B cell (primary cell): ENCODE results near the gene FAM131C. TPM values are rescaled to one million over a fixed set of nuclear protein-coding genes. Genes with fewer than 3 reads are reported as not detected.

ENCODE experiments used
- ATAC-seq: fragments of 200-7000 bp; cut with Tn5 transposase; one replicate; pipeline ENCODE4 v1.10.0; 2021; ENCODE audit warnings: low read depth, mild to moderate bottlenecking, moderate number of reproducible peaks, moderate library complexity
- CTCF ChIA-PET: fragments of 350-600 bp; sonication (Branson Sonifier 250); formaldehyde crosslinking; loops from one replicate; lab custom pipeline; 2021; ENCODE audit warnings: antibody characterized with exemption, inconsistent platforms; lab: Charles Lee
- POLR2A ChIA-PET: fragments of 350-600 bp; sonication (Branson Sonifier 250); formaldehyde crosslinking; loops from one replicate; lab custom pipeline; 2021; ENCODE audit warnings: antibody characterized with exemption; lab: Charles Lee
- DNase-seq: peaks from one replicate; pipeline ENCODE4 v3.0.0; 2013
- H2AFZ ChIP-seq: 2 replicates; pipeline ENCODE4 v1.6.1; 2012; ENCODE audit warnings: mild to moderate bottlenecking, low read depth, low read length; ENCODE audit not compliant: insufficient read depth, poor library complexity, severe bottlenecking
- H3K27ac ChIP-seq, 2 donors: 1 replicate in 1 of 2; 2 replicates in 1 of 2; pipeline ENCODE4 v1.5.1; 2012 to 2013; ENCODE audit warnings: low read length in 2 of 2, mild to moderate bottlenecking in 2 of 2, moderate library complexity in 1 of 2
- H3K27me3 ChIP-seq, 4 experiments: fragments of 200-600 bp in 1 of 4; sonication (generic) in 1 of 4; replicated peaks in 1 of 4; 1 replicate in 2 of 4; 2 replicates in 2 of 4; pipeline versions ENCODE4 v1.6.1 to v1.7.0; 2013 to 2016; ENCODE audit warnings: low read length in 3 of 4, mild to moderate bottlenecking in 2 of 4, mixed read lengths in 1 of 4, moderate library complexity in 1 of 4; ENCODE audit not compliant: insufficient read depth in 4 of 4, control insufficient read depth in 3 of 4; ENCODE audit errors: control extremely low read depth in 1 of 4
- H3K36me3 ChIP-seq, 2 experiments: replicated peaks in 1 of 2; 1 replicate in 1 of 2; 2 replicates in 1 of 2; pipeline versions ENCODE4 v1.6.1 to v1.7.1; 2013; ENCODE audit warnings: low read length in 1 of 2; ENCODE audit not compliant: insufficient read depth in 2 of 2, control insufficient read depth in 1 of 2; ENCODE audit errors: control extremely low read depth in 1 of 2, extremely low read depth in 1 of 2
- H3K4me1 ChIP-seq, 2 donors: fragments of 200-600 bp in 1 of 2; sonication (generic) in 1 of 2; 1 replicate in 1 of 2; 2 replicates in 1 of 2; pipeline versions ENCODE4 v1.5.1 to v1.6.1; 2013 to 2017; ENCODE audit warnings: low read length in 2 of 2; ENCODE audit not compliant: control insufficient read depth in 2 of 2, insufficient read depth in 2 of 2
- H3K4me2 ChIP-seq: replicated peaks from 2 replicates; pipeline ENCODE3; 2012; ENCODE audit warnings: mild to moderate bottlenecking, low read depth, low read length; ENCODE audit not compliant: poor library complexity, severe bottlenecking
- H3K4me3 ChIP-seq, 5 experiments: fragments of 200-600 bp in 1 of 5; sonication (generic) in 1 of 5; 1 replicate in 3 of 5; 2 replicates in 2 of 5; pipeline versions ENCODE4 v1.5.1 to v1.7.0; 2011 to 2016; ENCODE audit warnings: low read length in 4 of 5, mild to moderate bottlenecking in 4 of 5, low read depth in 2 of 5, control low read depth in 1 of 5, moderate library complexity in 1 of 5; ENCODE audit not compliant: insufficient read depth in 1 of 5; ENCODE audit errors: control extremely low read depth in 1 of 5, extremely low read depth in 1 of 5
- H3K79me2 ChIP-seq: fragments of 200-600 bp; sonication (generic); one replicate; pipeline ENCODE4 v1.6.0; 2016; ENCODE audit warnings: low read length; ENCODE audit not compliant: control insufficient read depth, insufficient read depth
- H3K9ac ChIP-seq: fragments of 200-600 bp; sonication (generic); 2 replicates; pipeline ENCODE4 v1.6.1; 2017; ENCODE audit warnings: mild to moderate bottlenecking, low read length, moderate library complexity
- H3K9me3 ChIP-seq, 3 donors: one replicate each; pipeline versions ENCODE4 v1.6.1 to v1.7.1; 2013; ENCODE audit warnings: low read length in 2 of 3; ENCODE audit not compliant: control insufficient read depth in 2 of 3, insufficient read depth in 1 of 3; ENCODE audit errors: control extremely low read depth in 1 of 3
- H4K20me1 ChIP-seq: 2 replicates; pipeline ENCODE4 v1.6.0; 2012; ENCODE audit warnings: mild to moderate bottlenecking, low read length; ENCODE audit not compliant: insufficient read depth, control insufficient read depth, poor library complexity, severe bottlenecking
- H3K27ac Mint-ChIP-seq: one replicate; pipeline ENCODE4 v1.8.0; 2021; ENCODE audit warnings: mixed read lengths
- H3K27me3 Mint-ChIP-seq: one replicate; pipeline ENCODE4 v1.8.0; 2021; ENCODE audit warnings: mixed read lengths
- H3K4me1 Mint-ChIP-seq: one replicate; pipeline ENCODE4 v1.8.0; 2021; ENCODE audit warnings: mixed read lengths
- H3K4me3 Mint-ChIP-seq: one replicate; pipeline ENCODE4 v1.8.0; 2021; ENCODE audit warnings: mixed read lengths
- H3K9me3 Mint-ChIP-seq: one replicate; pipeline ENCODE4 v1.8.0; 2022; ENCODE audit warnings: mixed read lengths; ENCODE audit not compliant: insufficient read depth
- EZH2 ChIP-seq: IDR thresholded peaks from 2 replicates; pipeline ENCODE4 v1.6.1; 2012; ENCODE audit warnings: borderline replicate concordance, low read depth, mild to moderate bottlenecking, moderate library complexity, low read length; ENCODE audit not compliant: insufficient read depth, poor library complexity, severe bottlenecking
- WGBS: methylation state at CpG from one replicate; pipeline ENCODE4 v1.1.5; 2013; ENCODE audit warnings: missing lambda C conversion rate; ENCODE audit not compliant: insufficient coverage; 5-methylcytosine and 5-hydroxymethylcytosine counted together
- intact Hi-C: fragments of 100-400 bp; cut with micrococcal nuclease; formaldehyde crosslinking; loops from one replicate; pipeline ENCODE4 v1.10.0; 2022
- polyA plus RNA-seq: library from polyadenylated mRNA; depleted of rRNA; stranded (reverse); fragments of >200 nt; gene quantifications from 2 replicates; pipeline ENCODE4 v1.2.3, GENCODE V29; 2012
- total RNA-seq, 2 donors: library from RNA; stranded (reverse); fragments of 120-200 nt in 1 of 2; gene quantifications; 1 replicate in 1 of 2; 2 replicates in 1 of 2; pipeline versions ENCODE4 v1.2.3 to v1.2.4, GENCODE V29; 2013 to 2022
- TF ChIP-seq, protein P1 (sequence below): fragments of 200-600 bp; IDR thresholded peaks from one replicate; pipeline ENCODE4 v1.8.0; 2022; ENCODE audit warnings: antibody characterized with exemption, mild to moderate bottlenecking

FAM131C gene
- total and polyA plus RNA-seq, 2 donors (not counting 1 experiment from before 2014, with no cell fraction given): 0.37 TPM; not detected in 1

DNA sequence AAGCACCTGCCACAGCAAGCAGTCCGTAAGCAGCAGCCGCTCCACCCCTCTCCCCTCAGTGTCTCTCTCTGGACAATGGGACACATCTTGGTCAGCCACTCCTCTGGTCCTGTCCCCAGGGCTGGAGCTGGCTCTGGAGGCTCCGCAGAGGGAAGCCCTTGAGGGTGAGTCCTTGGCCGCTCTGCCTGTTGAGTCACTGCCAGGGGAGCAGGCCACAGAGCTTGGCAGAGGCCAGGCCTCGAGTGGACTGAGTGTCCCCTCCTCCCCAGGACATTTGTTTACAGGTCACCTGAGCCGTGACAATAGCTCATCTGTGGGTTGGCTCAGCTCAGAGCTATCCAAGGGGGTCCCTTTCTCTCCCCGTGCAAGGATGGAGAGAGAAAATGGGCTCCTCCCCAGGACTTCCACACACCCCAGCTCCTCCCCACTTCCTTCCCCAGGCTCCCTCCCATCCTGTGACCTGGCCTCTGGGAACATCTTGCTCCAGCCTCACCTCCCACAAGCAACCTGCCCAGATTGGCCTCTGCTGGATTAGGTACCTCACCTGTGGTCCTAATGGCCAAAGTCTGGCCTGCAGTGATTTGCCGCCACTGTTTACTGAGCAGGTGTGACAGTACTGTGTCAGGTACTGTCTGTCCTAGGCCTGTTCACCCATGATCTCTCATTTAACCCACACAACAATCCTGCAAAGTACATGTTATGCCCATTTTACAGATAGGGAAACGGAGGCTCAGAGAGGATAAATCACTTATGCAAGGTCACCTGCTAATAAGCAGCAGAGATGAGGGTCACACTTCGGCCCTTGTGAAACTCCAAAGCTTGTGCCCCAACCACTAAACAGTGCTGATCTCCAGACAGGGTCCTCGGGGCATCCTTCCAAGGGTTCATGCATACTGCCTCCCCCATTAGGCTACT, 4.8 kb downstream of the FAM131C start:
- H3K4me1 Mint-ChIP-seq: peaks cover 2% of the 10 kb centered on the region
- POLR2A ChIA-PET: no interaction called here
- peaks cover 34% of the 10 kb centered on the region for H3K27me3 Mint-ChIP-seq
- intact Hi-C loops: no loop called here
- WGBS: 74% methylated on average over 11 of the region's 11 CpGs
- no peaks in the 10 kb centered on the region for H3K9me3 ChIP-seq
- H3K9ac ChIP-seq: no peak overlapping the region
- H3K4me3 ChIP-seq: no peak overlapping the region
- H3K27ac Mint-ChIP-seq: no peak overlapping the region
- no peaks in the 10 kb centered on the region for H4K20me1 ChIP-seq
- H3K4me1 ChIP-seq: peaks cover 5 to 7% of the 10 kb centered on the region in 2 donors
- H3K9me3 Mint-ChIP-seq: no peaks in the 10 kb centered on the region
- no peak overlapping the region for H3K27ac ChIP-seq
- H2AFZ ChIP-seq: no peak overlapping the region
- CTCF ChIA-PET: interaction anchor here (2.4 kb wide), 1 partner anchor 10 kb away, joined by 16 read pairs; no protein-coding TSS in a partner anchor
- no peak overlapping the region for H3K4me2 ChIP-seq
- H3K27me3 ChIP-seq: peaks cover 0 to 24% (median 9%) of the 10 kb centered on the region in 4 experiments
- no peaks in the 10 kb centered on the region for H3K36me3 ChIP-seq
- H3K4me3 Mint-ChIP-seq: no peak overlapping the region
- ATAC-seq (no peak), DNase-seq (no peak)
- no peaks in the 10 kb centered on the region for H3K79me2 ChIP-seq
- TF ChIP-seq, protein P1, sequence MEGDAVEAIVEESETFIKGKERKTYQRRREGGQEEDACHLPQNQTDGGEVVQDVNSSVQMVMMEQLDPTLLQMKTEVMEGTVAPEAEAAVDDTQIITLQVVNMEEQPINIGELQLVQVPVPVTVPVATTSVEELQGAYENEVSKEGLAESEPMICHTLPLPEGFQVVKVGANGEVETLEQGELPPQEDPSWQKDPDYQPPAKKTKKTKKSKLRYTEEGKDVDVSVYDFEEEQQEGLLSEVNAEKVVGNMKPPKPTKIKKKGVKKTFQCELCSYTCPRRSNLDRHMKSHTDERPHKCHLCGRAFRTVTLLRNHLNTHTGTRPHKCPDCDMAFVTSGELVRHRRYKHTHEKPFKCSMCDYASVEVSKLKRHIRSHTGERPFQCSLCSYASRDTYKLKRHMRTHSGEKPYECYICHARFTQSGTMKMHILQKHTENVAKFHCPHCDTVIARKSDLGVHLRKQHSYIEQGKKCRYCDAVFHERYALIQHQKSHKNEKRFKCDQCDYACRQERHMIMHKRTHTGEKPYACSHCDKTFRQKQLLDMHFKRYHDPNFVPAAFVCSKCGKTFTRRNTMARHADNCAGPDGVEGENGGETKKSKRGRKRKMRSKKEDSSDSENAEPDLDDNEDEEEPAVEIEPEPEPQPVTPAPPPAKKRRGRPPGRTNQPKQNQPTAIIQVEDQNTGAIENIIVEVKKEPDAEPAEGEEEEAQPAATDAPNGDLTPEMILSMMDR: no peak
- no peak for TF ChIP-seq EZH2

DNA sequence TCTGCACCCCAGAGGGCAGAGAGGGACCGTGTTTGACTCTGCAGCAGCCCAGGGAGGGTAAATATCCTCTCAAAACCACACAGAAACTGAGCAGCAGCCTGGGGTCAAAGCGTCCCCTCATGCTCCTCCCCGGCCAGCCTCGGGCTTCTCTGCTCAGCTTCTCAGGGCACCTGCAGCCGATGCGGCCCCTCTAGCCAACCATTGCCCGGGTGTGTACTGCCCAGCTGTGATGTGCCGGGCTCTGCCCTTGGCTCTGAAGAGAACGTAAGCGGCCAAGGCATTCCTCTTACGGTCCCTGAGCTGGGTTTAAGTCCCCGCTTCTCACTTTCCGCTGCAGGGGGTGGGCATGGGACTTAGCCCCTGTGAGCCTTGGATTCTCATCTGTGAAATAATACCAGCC, 5.5 kb downstream of the FAM131C start:
- Histone ChIP-seq H3K9ac (no peak overlapping the region), H3K9me3 (no peaks in the 10 kb centered on the region), H3K4me3 (no peak overlapping the region), H3K36me3 (no peaks in the 10 kb centered on the region), H3K4me1 (peaks cover 2 to 3% of the 10 kb centered on the region in 2 donors), H3K79me2 (no peaks in the 10 kb centered on the region), H3K27me3 (peaks cover 0 to 20% (median 8%) of the 10 kb centered on the region in 4 experiments), H4K20me1 (no peaks in the 10 kb centered on the region), H3K27ac (no peak overlapping the region), H2AFZ (no peak overlapping the region), H3K4me2 (no peak overlapping the region)
- Mint-ChIP-seq H3K4me1 (peaks cover 2% of the 10 kb centered on the region), H3K9me3 (no peaks in the 10 kb centered on the region), H3K4me3 (no peak overlapping the region), H3K27me3 (peaks cover 34% of the 10 kb centered on the region), H3K27ac (no peak overlapping the region)
- intact Hi-C loops: no loop called here
- ATAC-seq: no peak
- WGBS: 90% methylated on average over 13 of the region's 13 CpGs
- ChIA-PET POLR2A (no interaction called here), CTCF (interaction anchor here (1.0 to 1.1 kb wide), 2 partner anchors 10 to 277 kb away, joined by 4 read pairs; no protein-coding TSS in a partner anchor)
- TF ChIP-seq, protein P1: no peak
- TF ChIP-seq EZH2: no peak
- DNase-seq: no peak
